IMR-90 (cell line): Measurements from ENCODE around the gene MAPKAP1.

ENCODE experiments used
- BHLHE40 ChIP-seq: fragments of 150-350 bp; IDR thresholded peaks from 2 replicates; pipeline ENCODE4 v1.6.1; 2016; ENCODE audit warnings: mild to moderate bottlenecking, low read depth, low read length
- CEBPB ChIP-seq: IDR thresholded peaks from 2 replicates; pipeline ENCODE4 v1.6.1; 2012; ENCODE audit warnings: low read depth, low read length, improper control_type of control experiment
- FOS ChIP-seq: fragments of 150-350 bp; IDR thresholded peaks from 2 replicates; pipeline ENCODE4 v1.6.1; 2016; ENCODE audit warnings: low read depth, low read length
- POLR2A ChIP-seq: IDR thresholded peaks from 2 replicates; pipeline ENCODE4 v1.6.1; 2012; ENCODE audit warnings: mild to moderate bottlenecking, low read depth, low read length
- RAD21 ChIP-seq: IDR thresholded peaks from 2 replicates; pipeline ENCODE4 v1.6.1; 2012; ENCODE audit warnings: low read length, improper control_type of control experiment
- RCOR1 ChIP-seq: IDR thresholded peaks from 2 replicates; pipeline ENCODE4 v1.6.1; 2012; ENCODE audit warnings: mild to moderate bottlenecking, low read length, improper control_type of control experiment; ENCODE audit not compliant: insufficient replicate concordance
- RFX5 ChIP-seq: IDR thresholded peaks from 2 replicates; pipeline ENCODE4 v1.8.0; 2012; ENCODE audit warnings: low read depth, mild to moderate bottlenecking, low read length, moderate library complexity
- SMC3 ChIP-seq: fragments of 150-350 bp; IDR thresholded peaks from 2 replicates; pipeline ENCODE4 v1.6.1; 2016; ENCODE audit warnings: low read depth, mild to moderate bottlenecking, antibody characterized with exemption, low read length, moderate library complexity
- TF ChIP-seq, protein P1 (sequence below): conservative IDR thresholded peaks from 2 replicates; pipeline ENCODE4 v1.5.1; 2012; ENCODE audit warnings: mild to moderate bottlenecking, low read depth, low read length, improper control_type of control experiment

DNA sequence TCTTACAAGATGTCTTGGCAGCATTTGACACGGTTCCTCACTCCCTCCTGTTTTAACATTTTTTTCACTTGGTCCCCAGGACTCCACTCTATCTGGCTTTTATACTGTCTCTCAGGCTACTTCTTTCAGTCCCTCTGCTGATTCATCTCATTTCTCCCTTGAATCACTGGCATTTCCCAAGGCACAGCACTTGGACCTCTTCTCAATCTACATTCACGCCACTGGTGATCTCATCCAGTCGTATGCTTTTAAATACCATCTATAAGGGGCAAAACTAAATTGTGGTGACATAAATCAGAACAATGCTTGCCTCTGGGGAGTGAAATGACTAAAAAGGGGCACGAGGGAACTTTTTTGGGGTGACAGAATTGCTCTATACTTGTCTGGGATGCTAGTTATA lies 47.1 kb downstream of the MAPKAP1 start:
- TF ChIP-seq, protein P1, sequence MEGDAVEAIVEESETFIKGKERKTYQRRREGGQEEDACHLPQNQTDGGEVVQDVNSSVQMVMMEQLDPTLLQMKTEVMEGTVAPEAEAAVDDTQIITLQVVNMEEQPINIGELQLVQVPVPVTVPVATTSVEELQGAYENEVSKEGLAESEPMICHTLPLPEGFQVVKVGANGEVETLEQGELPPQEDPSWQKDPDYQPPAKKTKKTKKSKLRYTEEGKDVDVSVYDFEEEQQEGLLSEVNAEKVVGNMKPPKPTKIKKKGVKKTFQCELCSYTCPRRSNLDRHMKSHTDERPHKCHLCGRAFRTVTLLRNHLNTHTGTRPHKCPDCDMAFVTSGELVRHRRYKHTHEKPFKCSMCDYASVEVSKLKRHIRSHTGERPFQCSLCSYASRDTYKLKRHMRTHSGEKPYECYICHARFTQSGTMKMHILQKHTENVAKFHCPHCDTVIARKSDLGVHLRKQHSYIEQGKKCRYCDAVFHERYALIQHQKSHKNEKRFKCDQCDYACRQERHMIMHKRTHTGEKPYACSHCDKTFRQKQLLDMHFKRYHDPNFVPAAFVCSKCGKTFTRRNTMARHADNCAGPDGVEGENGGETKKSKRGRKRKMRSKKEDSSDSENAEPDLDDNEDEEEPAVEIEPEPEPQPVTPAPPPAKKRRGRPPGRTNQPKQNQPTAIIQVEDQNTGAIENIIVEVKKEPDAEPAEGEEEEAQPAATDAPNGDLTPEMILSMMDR = no peak
- TF ChIP-seq POLR2A (no peak), CEBPB (peak; percentile 52; the same call in 1 of the 2 replicates), RAD21 (no peak), RCOR1 (no peak), SMC3 (no peak), FOS (0 out of 2 replicates have a peak, but pooled peaks have one; percentile 38), BHLHE40 (no peak), RFX5 (no peak)
